Measurements from ENCODE around the gene SGF29. TPM values are rescaled to one million over a fixed set of nuclear protein-coding genes. Genes with fewer than 3 reads are reported as not detected.
"Not testable (repeated sequence)": the region's sequence is repeated elsewhere in the genome, so short reads cannot be mapped to it uniquely, and the experiment has no call there.

The SGF29 gene
- total and polyA plus RNA-seq, 2 of the 4 experiments (the other 2 are of a cell fraction): 4.3 to 7.7 TPM

GRCh38 chr16:28630905-28631304 lies 77.2 kb downstream of the SGF29 start:
- BruUV-seq (replicated peaks); POLR2A ChIA-PET (ENCODE audit: unreplicated experiment); H3K36me3 ChIP-seq (ENCODE audit: control insufficient read depth, insufficient read depth, low read length); H2AFZ ChIP-seq (replicated peaks; ENCODE audit: low read length, poor library complexity); H3K9me3 ChIP-seq (ENCODE audit: control insufficient read depth, insufficient read depth, low read length); H3K79me1 ChIP-seq (ENCODE audit: low read depth in 1 of 2, low read length in 2 of 2); H2BK20ac ChIP-seq (ENCODE audit: low read depth, low read length); H2BK120ac ChIP-seq (ENCODE audit: low read depth, low read length); DNase-seq; H4K91ac ChIP-seq (ENCODE audit: insufficient read depth, low read depth, low read length); H3K9ac ChIP-seq (ENCODE audit: low read depth, low read length); H3K27ac ChIP-seq (ENCODE audit: insufficient read depth, low read length); H3K14ac ChIP-seq (replicated peaks; ENCODE audit: low read depth, low read length); H3K18ac ChIP-seq (ENCODE audit: low read depth, low read length); H3K4ac ChIP-seq (ENCODE audit: low read depth, low read length); dilution Hi-C loops (cut with HindIII; ENCODE audit: low sequenced_read_pairs, unreplicated experiment); H3K9me1 ChIP-seq (ENCODE audit: insufficient read depth, low read length); H3K56ac ChIP-seq (ENCODE audit: extremely low read depth, insufficient read depth, low read length); intact Hi-C loops (cut with micrococcal nuclease); H2AK9ac ChIP-seq (replicated peaks; ENCODE audit: low read depth, low read length, poor library complexity); H4K20me1 ChIP-seq (ENCODE audit: insufficient read depth, low read length); ATAC-seq (ENCODE audit: low read depth); H3K27me3 ChIP-seq (ENCODE audit: control insufficient read depth, insufficient read depth, low read length); H3K4me3 ChIP-seq (ENCODE audit: insufficient read depth, low read depth, low read length); H3K23ac ChIP-seq (ENCODE audit: low read depth, low read length); H2BK5ac ChIP-seq (ENCODE audit: low read depth, low read length, poor library complexity, severe bottlenecking); H4K8ac ChIP-seq (ENCODE audit: low read depth in 2 of 2, low read length in 2 of 2); H3K4me1 ChIP-seq (ENCODE audit: control insufficient read depth, insufficient read depth, low read length); H3K4me2 ChIP-seq (ENCODE audit: low read depth, low read length); in situ Hi-C loops (cut with MboI; ENCODE audit: low sequenced_read_pairs); H2BK15ac ChIP-seq (ENCODE audit: low read depth, low read length); H2AK5ac ChIP-seq (ENCODE audit: low read depth, low read length); CTCF ChIA-PET; H4K5ac ChIP-seq (ENCODE audit: low read depth, low read length): not testable (repeated sequence)
- WGBS, 2 experiments (ENCODE audit: extremely low coverage in 2 of 2, insufficient read length in 1 of 2): 0% methylated on average over 1 of the region's 5 CpGs; no CpG with 5 or more reads in 1 of the 2 experiments

Data from IMR-90 (cell line).